PC-3 (cell line): ENCODE results near the gene TMUB1. TPM values are rescaled to one million over a fixed set of nuclear protein-coding genes. Genes with fewer than 3 reads are reported as not detected.

Experiments
- ATAC-seq: fragments of 200-7000 bp; cut with Tn5 transposase; 2 replicates; pipeline ENCODE4 v1.9.1; 2020; ENCODE audit warnings: mild to moderate bottlenecking, moderate library complexity
- BruUV-seq: library from RNA; stranded (reverse); fragments of 400-500 nt; replicated peaks from 2 replicates; lab custom pipeline; 2021; lab: Mats Ljungman, UMichigan
- CTCF ChIA-PET: fragments of 300-600 bp; sonication (Branson Sonifier 250); formaldehyde crosslinking; loops from one replicate; lab custom pipeline; 2022; ENCODE audit warnings: antibody characterized with exemption; lab: Charles Lee
- POLR2A ChIA-PET: fragments of 300-600 bp; sonication (Branson Sonifier 250); formaldehyde crosslinking; loops from one replicate; lab custom pipeline; 2022; ENCODE audit warnings: antibody characterized with exemption; ENCODE audit not compliant: unreplicated experiment; lab: Charles Lee
- DNase-seq: peaks from one replicate; pipeline ENCODE4 v3.0.0-alpha.2; 2015
- H2AFZ ChIP-seq: fragments of 300-600 bp; sonication (generic); 2 replicates; pipeline ENCODE4 v1.6.0; 2016; ENCODE audit warnings: antibody characterized with exemption, low read length
- H3F3A ChIP-seq: fragments of 300-600 bp; sonication (generic); one replicate; pipeline ENCODE4 v1.6.0; 2017; ENCODE audit warnings: antibody characterized with exemption, low read length, control low read depth, mild to moderate bottlenecking; ENCODE audit not compliant: unreplicated experiment
- H3K27ac ChIP-seq: fragments of 300-600 bp; sonication (generic); 2 replicates; pipeline ENCODE4 v1.5.1; 2016; ENCODE audit warnings: mild to moderate bottlenecking, low read length
- H3K27me3 ChIP-seq: fragments of 300-600 bp; sonication (generic); 2 replicates; pipeline ENCODE4 v1.6.1; 2016; ENCODE audit warnings: low read length, mixed read lengths
- H3K36me3 ChIP-seq: fragments of 300-600 bp; sonication (generic); 2 replicates; pipeline ENCODE4 v1.6.1; 2016; ENCODE audit warnings: low read depth, mixed run types, low read length, mixed read lengths
- H3K4me1 ChIP-seq: fragments of 300-600 bp; sonication (generic); 2 replicates; pipeline ENCODE4 v1.5.1; 2016; ENCODE audit warnings: low read length; ENCODE audit not compliant: insufficient read depth
- H3K4me2 ChIP-seq: fragments of 300-600 bp; sonication (generic); 2 replicates; pipeline ENCODE4 v1.6.0; 2016; ENCODE audit warnings: low read length
- H3K4me3 ChIP-seq: fragments of 300-600 bp; sonication (generic); 2 replicates; pipeline ENCODE4 v1.5.1; 2016; ENCODE audit warnings: mild to moderate bottlenecking, low read length, mixed read lengths
- H3K79me2 ChIP-seq: fragments of 300-600 bp; sonication (generic); 2 replicates; pipeline ENCODE4 v1.6.1; 2017; ENCODE audit warnings: low read length, mixed read lengths
- H3K9ac ChIP-seq: fragments of 300-600 bp; sonication (generic); 2 replicates; pipeline ENCODE4 v1.6.0; 2016; ENCODE audit warnings: mild to moderate bottlenecking, low read length
- H3K9me2 ChIP-seq: fragments of 300-600 bp; sonication (generic); replicated peaks from 2 replicates; pipeline ENCODE4 v1.6.1; 2016; ENCODE audit warnings: mixed run types, low read length, mixed read lengths
- H3K9me3 ChIP-seq: fragments of 300-600 bp; sonication (generic); 2 replicates; pipeline ENCODE4 v1.6.1; 2016; ENCODE audit warnings: low read length, mixed read lengths
- H4K20me1 ChIP-seq: fragments of 300-600 bp; sonication (generic); 2 replicates; pipeline ENCODE4 v1.6.1; 2016; ENCODE audit warnings: low read length, mixed read lengths
- CTCF ChIP-seq: fragments of 300-600 bp; sonication (generic); conservative IDR thresholded peaks from 2 replicates; pipeline ENCODE4 v1.5.1; 2017; ENCODE audit warnings: antibody characterized with exemption, low read depth, mild to moderate bottlenecking, low read length
- EZH2 ChIP-seq: fragments of 300-600 bp; sonication (generic); IDR thresholded peaks from one replicate; pipeline ENCODE4 v1.6.1; 2017; ENCODE audit warnings: antibody characterized with exemption, mild to moderate bottlenecking, low read length; ENCODE audit not compliant: unreplicated experiment
- EZH2phosphoT487 ChIP-seq: fragments of 300-600 bp; sonication (generic); IDR thresholded peaks from 2 replicates; pipeline ENCODE4 v1.6.1; 2018; ENCODE audit warnings: mild to moderate bottlenecking, antibody characterized with exemption, low read length, borderline replicate concordance
- intact Hi-C: fragments of 100-400 bp; cut with micrococcal nuclease; formaldehyde crosslinking; loops from 2 replicates; pipeline ENCODE4 v1.9.0; 2023
- total RNA-seq: library from RNA; depleted of rRNA; stranded (reverse); fragments of >200 nt; gene quantifications from 2 replicates; pipeline ENCODE4 v1.2.3, GENCODE V29; 2014

Gene TMUB1
- total RNA-seq, 1 experiment from 2014 or later = 52.1 TPM

- peak; percentile 71 for DNase-seq
- Histone ChIP-seq H2AFZ (peak within 1 kb of the TSS; percentile 84), H3K79me2 (peaks cover 59% of the 10 kb centered on the region), H3K4me1 (peaks cover 54% of the 10 kb centered on the region), H3F3A (no peaks in the 10 kb centered on the region), H3K9me2 (no peaks in the 10 kb centered on the region), H3K4me3 (peak within 1 kb of the TSS; percentile 99), H3K27me3 (no peaks in the 10 kb centered on the region), H4K20me1 (peaks cover 4% of the 10 kb centered on the region; the same call in 1 of the 2 replicates), H3K9ac (peak within 1 kb of the TSS; percentile 87), H3K27ac (peak within 1 kb of the TSS; percentile 42), H3K9me3 (no peaks in the 10 kb centered on the region), H3K4me2 (peak within 1 kb of the TSS; percentile 100), H3K36me3 (no peaks in the 10 kb centered on the region)
- peak; percentile 44 for ATAC-seq
- POLR2A ChIA-PET = no interaction called here
- TF ChIP-seq EZH2 (no peak), EZH2phosphoT487 (no peak), CTCF (no peak)
- BruUV-seq = no TSS peak
- CTCF ChIA-PET = no interaction called here
- intact Hi-C loops = loop anchor here (1.0 kb wide), 1 partner anchor 28 kb away; no protein-coding TSS in a partner anchor
Measured at GRCh38 chr7:151085691-151086620, 2.7 kb upstream of the TMUB1 start, which contains the start of gene AGAP3. Gene AGAP3, plus strand, starts transcription at chr7:151086475. Its CDS starts 267 bp downstream, at chr7:151086742.

- peak overlapping the region; percentile 66 for H3K4me3 ChIP-seq
- H3K36me3 ChIP-seq = no peaks in the 10 kb centered on the region
- H3K9me2 ChIP-seq = no peaks in the 10 kb centered on the region
- POLR2A ChIA-PET = no interaction called here
- CTCF ChIA-PET = interaction anchor here (0.5 kb wide), 1 partner anchor 146 kb away, joined by 10 read pairs; no protein-coding TSS in a partner anchor
- no peaks in the 10 kb centered on the region for H3K9me3 ChIP-seq
- DNase-seq (no peak), ATAC-seq (no peak)
- no peak overlapping the region for H3K27ac ChIP-seq
- intact Hi-C loops = no loop called here
- no peak overlapping the region for H3K9ac ChIP-seq
- H3K79me2 ChIP-seq = peaks cover 55% of the 10 kb centered on the region
- peak overlapping the region; percentile 84; the same call in 1 of the 2 replicates for H2AFZ ChIP-seq
- no peak for TF ChIP-seq EZH2phosphoT487
- no peaks in the 10 kb centered on the region for H3K27me3 ChIP-seq
- peak overlapping the region; percentile 94 for H3K4me2 ChIP-seq
- H3K4me1 ChIP-seq = peaks cover 55% of the 10 kb centered on the region
- H4K20me1 ChIP-seq = peaks cover 4% of the 10 kb centered on the region; the same call in 1 of the 2 replicates
- BruUV-seq = no TSS peak
- no peaks in the 10 kb centered on the region for H3F3A ChIP-seq
Measured at GRCh38 chr7:151085329-151085690, 2.0 kb upstream of the TMUB1 start.

- no peak for ATAC-seq
- Histone ChIP-seq H3K4me3 (peak overlapping the region; percentile 91), H3K9ac (peak overlapping the region; percentile 98), H3K4me1 (peaks cover 52% of the 10 kb centered on the region), H4K20me1 (no peaks in the 10 kb centered on the region), H3K27ac (no peak overlapping the region), H3K9me3 (no peaks in the 10 kb centered on the region), H3K79me2 (peaks cover 55% of the 10 kb centered on the region), H3K36me3 (no peaks in the 10 kb centered on the region; the same call in 1 of the 2 replicates), H3K4me2 (peak overlapping the region; percentile 95), H3K9me2 (no peaks in the 10 kb centered on the region), H3K27me3 (no peaks in the 10 kb centered on the region), H2AFZ (peak overlapping the region; percentile 97), H3F3A (no peaks in the 10 kb centered on the region)
- TF ChIP-seq EZH2 (no peak), CTCF (no peak), EZH2phosphoT487 (no peak)
- ChIA-PET POLR2A (interaction anchor here (0.7 kb wide), 1 partner anchor 21 kb away, joined by 23 read pairs; no protein-coding TSS in a partner anchor), CTCF (no interaction called here)
- intact Hi-C loops = no loop called here
- BruUV-seq = no TSS peak
- no peak for DNase-seq
Measured at GRCh38 chr7:151083824-151084160, 499 bp upstream of the TMUB1 start.
